DND-41 (cell line): Measurements from ENCODE around the gene BBC3.
A peak's percentile ranks its signal among the peaks of the same experiment; 100 is the strongest.

ENCODE experiments used
- ATAC-seq: fragments of 200-7000 bp; cut with Tn5 transposase; 3 replicates; pipeline ENCODE4 v1.9.1; 2021; ENCODE audit warnings: low read depth; ENCODE audit not compliant: insufficient read depth
- DNase-seq: peaks from one replicate; pipeline ENCODE4 v3.0.0-alpha.2; 2020
- H2AFZ ChIP-seq: 2 replicates; pipeline ENCODE4 v1.6.0; 2012; ENCODE audit warnings: low read depth, low read length
- H3K27ac ChIP-seq: 2 replicates; pipeline ENCODE4 v1.5.1; 2012; ENCODE audit warnings: low read length, inconsistent platforms
- H3K27me3 ChIP-seq: fragments of 200-600 bp; sonication (generic); 2 replicates; pipeline ENCODE4 v1.6.0; 2012; ENCODE audit warnings: low read length, mild to moderate bottlenecking, inconsistent platforms; ENCODE audit not compliant: insufficient read depth, poor library complexity
- H3K36me3 ChIP-seq: 2 replicates; pipeline ENCODE4 v1.5.1; 2012; ENCODE audit warnings: low read length, inconsistent platforms; ENCODE audit not compliant: insufficient read depth
- H3K4me1 ChIP-seq: 2 replicates; pipeline ENCODE4 v1.5.1; 2012; ENCODE audit warnings: mild to moderate bottlenecking, low read length; ENCODE audit not compliant: insufficient read depth
- H3K4me2 ChIP-seq: 2 replicates; pipeline ENCODE4 v1.6.0; 2012; ENCODE audit warnings: mild to moderate bottlenecking, moderate library complexity, low read length, inconsistent platforms; ENCODE audit not compliant: insufficient read depth
- H3K4me3 ChIP-seq, 2 experiments: fragments of 200-600 bp in 1 of 2; shearing (Covaris generic) in 1 of 2; 2 replicates each; pipeline ENCODE4 v1.5.1; 2012 to 2016; ENCODE audit warnings: inconsistent platforms in 2 of 2, low read length in 2 of 2, mild to moderate bottlenecking in 2 of 2, low read depth in 1 of 2, moderate library complexity in 1 of 2
- H3K79me2 ChIP-seq: 2 replicates; pipeline ENCODE4 v1.6.0; 2012; ENCODE audit warnings: low read length, inconsistent platforms; ENCODE audit not compliant: insufficient read depth
- H3K9ac ChIP-seq: 2 replicates; pipeline ENCODE4 v1.6.0; 2012; ENCODE audit warnings: low read depth, mild to moderate bottlenecking, inconsistent platforms, low read length, moderate library complexity
- H3K9me3 ChIP-seq: 2 replicates; pipeline ENCODE4 v1.5.1; 2012; ENCODE audit warnings: low read length, moderate library complexity, mild to moderate bottlenecking, inconsistent platforms; ENCODE audit not compliant: insufficient read depth, severe bottlenecking
- H4K20me1 ChIP-seq: 2 replicates; pipeline ENCODE4 v1.6.0; 2012; ENCODE audit warnings: low read length; ENCODE audit not compliant: insufficient read depth
- EZH2 ChIP-seq: IDR thresholded peaks from 3 replicates; pipeline ENCODE4 v1.6.1; 2012; ENCODE audit warnings: borderline replicate concordance, low read depth, mild to moderate bottlenecking, moderate library complexity, low read length, inconsistent platforms; ENCODE audit not compliant: severe bottlenecking
- TF ChIP-seq, protein P1 (sequence below): IDR thresholded peaks from 2 replicates; pipeline ENCODE4 v1.5.1; 2012; ENCODE audit warnings: borderline replicate concordance, low read length, moderate library complexity, mild to moderate bottlenecking; ENCODE audit not compliant: poor library complexity, severe bottlenecking; ENCODE audit errors: extremely low read depth

BBC3 gene

GRCh38 chr19:47209319-47210179 is 21.4 kb downstream of the BBC3 start:
- no peak overlapping the region for H3K9ac ChIP-seq
- H3K4me2 ChIP-seq, result no peak overlapping the region

GRCh38 chr19:47203254-47203653 is 27.7 kb downstream of the BBC3 start:
- Histone ChIP-seq H2AFZ (no peak overlapping the region), H3K36me3 (peaks cover 92% of the 10 kb centered on the region)
- no peak for ATAC-seq

More at GRCh38 chr19:47209319-47210179, 21.4 kb downstream of the BBC3 start:
- H3K27me3 ChIP-seq, result no peaks in the 10 kb centered on the region
- H3K79me2 ChIP-seq, result peaks cover 3% of the 10 kb centered on the region; the same call in 1 of the 2 replicates
- H2AFZ ChIP-seq, result no peak overlapping the region
- ATAC-seq (no peak), DNase-seq (no peak)
- peaks cover 14% of the 10 kb centered on the region for H3K4me1 ChIP-seq
- no peak overlapping the region for H3K4me3 ChIP-seq
- peaks cover 68% of the 10 kb centered on the region for H3K36me3 ChIP-seq
- TF ChIP-seq EZH2, result no peak
- TF ChIP-seq, protein P1, sequence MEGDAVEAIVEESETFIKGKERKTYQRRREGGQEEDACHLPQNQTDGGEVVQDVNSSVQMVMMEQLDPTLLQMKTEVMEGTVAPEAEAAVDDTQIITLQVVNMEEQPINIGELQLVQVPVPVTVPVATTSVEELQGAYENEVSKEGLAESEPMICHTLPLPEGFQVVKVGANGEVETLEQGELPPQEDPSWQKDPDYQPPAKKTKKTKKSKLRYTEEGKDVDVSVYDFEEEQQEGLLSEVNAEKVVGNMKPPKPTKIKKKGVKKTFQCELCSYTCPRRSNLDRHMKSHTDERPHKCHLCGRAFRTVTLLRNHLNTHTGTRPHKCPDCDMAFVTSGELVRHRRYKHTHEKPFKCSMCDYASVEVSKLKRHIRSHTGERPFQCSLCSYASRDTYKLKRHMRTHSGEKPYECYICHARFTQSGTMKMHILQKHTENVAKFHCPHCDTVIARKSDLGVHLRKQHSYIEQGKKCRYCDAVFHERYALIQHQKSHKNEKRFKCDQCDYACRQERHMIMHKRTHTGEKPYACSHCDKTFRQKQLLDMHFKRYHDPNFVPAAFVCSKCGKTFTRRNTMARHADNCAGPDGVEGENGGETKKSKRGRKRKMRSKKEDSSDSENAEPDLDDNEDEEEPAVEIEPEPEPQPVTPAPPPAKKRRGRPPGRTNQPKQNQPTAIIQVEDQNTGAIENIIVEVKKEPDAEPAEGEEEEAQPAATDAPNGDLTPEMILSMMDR, result no peak
- H3K27ac ChIP-seq, result peak overlapping the region; percentile 79; the same call in 1 of the 2 replicates
- peaks cover 5% of the 10 kb centered on the region; the same call in 1 of the 2 replicates for H4K20me1 ChIP-seq
- no peaks in the 10 kb centered on the region for H3K9me3 ChIP-seq

DNA sequence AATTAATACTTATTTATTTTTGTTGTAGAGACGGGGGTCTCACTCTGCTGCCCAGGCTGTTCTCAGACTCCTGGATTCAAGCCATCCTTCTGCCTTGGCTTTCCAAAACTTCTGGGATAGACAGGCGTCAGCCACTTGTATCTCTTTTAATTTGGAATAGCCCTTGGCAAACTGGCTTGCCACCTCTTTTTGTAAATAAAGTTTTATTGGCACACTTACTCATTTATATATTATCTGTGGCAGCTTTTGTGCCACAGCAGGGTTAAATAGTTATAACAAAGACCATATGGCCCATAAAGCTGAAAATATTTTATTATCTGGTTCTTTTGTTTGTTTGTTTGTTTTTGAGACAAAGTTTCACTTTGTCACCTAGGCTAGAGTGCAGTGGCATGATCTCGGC is 30.5 kb downstream of the BBC3 start:
- peaks cover 86% of the 10 kb centered on the region for H3K36me3 ChIP-seq

More at GRCh38 chr19:47203254-47203653, 27.7 kb downstream of the BBC3 start:
- H3K4me1 ChIP-seq, result no peaks in the 10 kb centered on the region
- DNase-seq, result no peak
- H3K27ac ChIP-seq, result no peak overlapping the region
- TF ChIP-seq, protein P1, result no peak
- no peak for TF ChIP-seq EZH2
- no peak overlapping the region for H3K9ac ChIP-seq
- peaks cover 8% of the 10 kb centered on the region; the same call in 1 of the 2 replicates for H3K79me2 ChIP-seq
- peaks cover 12% of the 10 kb centered on the region for H4K20me1 ChIP-seq
- H3K27me3 ChIP-seq, result no peaks in the 10 kb centered on the region
- H3K4me2 ChIP-seq, result no peak overlapping the region
- H3K4me3 ChIP-seq, result no peak overlapping the region
- H3K9me3 ChIP-seq, result no peaks in the 10 kb centered on the region

More for the DNA sequence above, 30.5 kb downstream of the BBC3 start:
- Histone ChIP-seq H3K27ac (no peak overlapping the region), H3K4me1 (no peaks in the 10 kb centered on the region), H4K20me1 (peaks cover 8% of the 10 kb centered on the region; the same call in 1 of the 2 replicates), H3K79me2 (peaks cover 8% of the 10 kb centered on the region; the same call in 1 of the 2 replicates), H3K9me3 (no peaks in the 10 kb centered on the region), H2AFZ (no peak overlapping the region), H3K4me2 (no peak overlapping the region), H3K4me3 (no peak overlapping the region), H3K27me3 (no peaks in the 10 kb centered on the region), H3K9ac (no peak overlapping the region)
- DNase-seq (no peak), ATAC-seq (no peak)
- TF ChIP-seq, protein P1, result no peak
- TF ChIP-seq EZH2, result no peak
